Keratinocyte (primary cell): ENCODE results near the gene SEC14L5. TPM values are rescaled to one million over a fixed set of nuclear protein-coding genes. Genes with fewer than 3 reads are reported as not detected.

Experiments
- DNase-seq: peaks from one replicate; pipeline ENCODE4 v3.0.0-alpha.2; 2011; ENCODE audit warnings: low read depth, missing footprints, low spot score
- FAIRE-seq: peaks from 2 replicates; lab custom pipeline; 2011; peaks lifted over from hg19 to GRCh38; lab: Jason Lieb, UNC
- H2AFZ ChIP-seq: 2 replicates; pipeline ENCODE4 v1.6.0; 2012; ENCODE audit warnings: low read length, control low read depth, inconsistent platforms; ENCODE audit not compliant: control insufficient read depth
- H3K27ac ChIP-seq: 2 replicates; pipeline ENCODE4 v1.5.1; 2011; ENCODE audit warnings: low read length; ENCODE audit not compliant: control insufficient read depth, insufficient read depth
- H3K27me3 ChIP-seq: 3 replicates; pipeline ENCODE4 v1.6.0; 2011; ENCODE audit warnings: low read length; ENCODE audit not compliant: control insufficient read depth, insufficient read depth; ENCODE audit errors: extremely low read depth
- H3K36me3 ChIP-seq, 2 experiments: 2 replicates in 1 of 2; 3 replicates in 1 of 2; pipeline ENCODE4 v1.5.1; 2011; ENCODE audit warnings: low read length in 2 of 2, mild to moderate bottlenecking in 1 of 2; ENCODE audit not compliant: control insufficient read depth in 2 of 2, insufficient read depth in 2 of 2; ENCODE audit errors: extremely low read depth in 1 of 2
- H3K4me1 ChIP-seq: 3 replicates; pipeline ENCODE4 v1.5.1; 2011; ENCODE audit warnings: low read length; ENCODE audit not compliant: control insufficient read depth, insufficient read depth; ENCODE audit errors: extremely low read depth
- H3K4me2 ChIP-seq: 3 replicates; pipeline ENCODE4 v1.6.0; 2011; ENCODE audit warnings: low read depth, low read length; ENCODE audit not compliant: control insufficient read depth, insufficient read depth; ENCODE audit errors: extremely low read depth
- H3K4me3 ChIP-seq, 3 experiments: fragments of 200-600 bp in 1 of 3; sonication (generic) in 1 of 3; 2 replicates in 2 of 3; 3 replicates in 1 of 3; pipeline ENCODE4 v1.5.1; 2011 to 2016; ENCODE audit warnings: low read length in 3 of 3, mild to moderate bottlenecking in 3 of 3, control low read depth in 2 of 3, inconsistent platforms in 1 of 3, low read depth in 1 of 3, mixed read lengths in 1 of 3, mixed run types in 1 of 3, moderate library complexity in 1 of 3; ENCODE audit not compliant: control insufficient read depth in 2 of 3, insufficient read depth in 2 of 3; ENCODE audit errors: extremely low read depth in 1 of 3
- H3K79me2 ChIP-seq: 2 replicates; pipeline ENCODE4 v1.6.0; 2012; ENCODE audit warnings: low read length; ENCODE audit not compliant: control insufficient read depth, insufficient read depth
- H3K9ac ChIP-seq: 3 replicates; pipeline ENCODE4 v1.6.0; 2011; ENCODE audit warnings: low read length; ENCODE audit not compliant: control insufficient read depth, insufficient read depth; ENCODE audit errors: extremely low read depth
- H3K9me1 ChIP-seq: 3 replicates; pipeline ENCODE4 v1.6.0; 2011; ENCODE audit warnings: low read length; ENCODE audit not compliant: control insufficient read depth, insufficient read depth; ENCODE audit errors: extremely low read depth
- H3K9me3 ChIP-seq: 2 replicates; pipeline ENCODE4 v1.5.1; 2012; ENCODE audit warnings: low read depth, low read length; ENCODE audit not compliant: control insufficient read depth
- H4K20me1 ChIP-seq: 3 replicates; pipeline ENCODE4 v1.6.0; 2011; ENCODE audit warnings: low read length; ENCODE audit not compliant: control insufficient read depth, insufficient read depth; ENCODE audit errors: extremely low read depth
- CTCF ChIP-seq, 3 experiments: IDR thresholded peaks in 1 of 3; conservative IDR thresholded peaks in 1 of 3; optimal IDR thresholded peaks in 1 of 3; 2 replicates in 2 of 3; 3 replicates in 1 of 3; pipeline versions ENCODE3 to v1.5.1; 2011; ENCODE audit warnings: low read length in 3 of 3, mild to moderate bottlenecking in 3 of 3, moderate library complexity in 2 of 3, control low read depth in 1 of 3, inconsistent platforms in 1 of 3; ENCODE audit not compliant: insufficient read depth in 2 of 3; ENCODE audit errors: extremely low read depth in 1 of 3
- EZH2 ChIP-seq: IDR thresholded peaks from one replicate; pipeline ENCODE4 v1.6.1; 2012; ENCODE audit warnings: inconsistent platforms, mild to moderate bottlenecking, low read length, moderate library complexity
- dilution Hi-C: fragments of 300-500 bp; cut with MboI; formaldehyde crosslinking; loops from one replicate; pipeline ENCODE4 v1.7.0; 2020; ENCODE audit warnings: low sequenced_read_pairs; ENCODE audit not compliant: extremely low pct_ligation_motif_present
- polyA plus RNA-seq, 5 experiments: library from polyadenylated mRNA; depleted of rRNA in 3 of 5; stranded (reverse) in 3 of 5; stranded (forward) in 1 of 5; unstranded in 1 of 5; fragments of >200 nt; gene quantifications; 1 replicate in 1 of 5; 2 replicates in 3 of 5; 3 replicates in 1 of 5; pipeline versions ENCODE4 v1.2.1 to v1.2.3, GENCODE V29; 2011 to 2012; ENCODE audit warnings: missing spikeins in 2 of 5, low read depth in 1 of 5, low replicate concordance in 1 of 5

Gene SEC14L5
- polyA plus RNA-seq, 1 donor (not counting 4 experiments of a cell fraction or from before 2014, with no cell fraction given), result 0.08 TPM

- H3K79me2 ChIP-seq, result no peaks in the 10 kb centered on the region
- H3K4me2 ChIP-seq, result no peak overlapping the region
- no peak overlapping the region for H2AFZ ChIP-seq
- no peak for TF ChIP-seq CTCF (optimal IDR thresholded peaks at IDR 0.05 in 1 of 3, IDR thresholded peaks at IDR 0.05 in 1 of 3, conservative IDR thresholded peaks at IDR 0.05 in 1 of 3; ENCODE audit: extremely low read depth in 1 of 3, insufficient read depth in 2 of 3, low read length in 3 of 3)
- TF ChIP-seq EZH2, result no peak
- no peak overlapping the region for H3K27ac ChIP-seq
- H3K4me3 ChIP-seq, result no peak overlapping the region
- FAIRE-seq (no peak), DNase-seq (no peak)
- dilution Hi-C loops, result no loop called here
- H4K20me1 ChIP-seq, result no peaks in the 10 kb centered on the region
- H3K36me3 ChIP-seq, result no peaks in the 10 kb centered on the region
- H3K9me3 ChIP-seq, result no peaks in the 10 kb centered on the region
- no peaks in the 10 kb centered on the region for H3K4me1 ChIP-seq
- H3K27me3 ChIP-seq, result peaks cover 5% of the 10 kb centered on the region
- no peaks in the 10 kb centered on the region for H3K9me1 ChIP-seq
- H3K9ac ChIP-seq, result no peak overlapping the region
These were observed 59.0 kb downstream of the SEC14L5 start for GRCh38 chr16:5016967-5017677.

GRCh38 chr16:5017678-5017969, 59.5 kb downstream of the SEC14L5 start:
- Histone ChIP-seq H3K79me2 (no peaks in the 10 kb centered on the region), H2AFZ (no peak overlapping the region), H3K9me1 (no peaks in the 10 kb centered on the region), H3K9ac (no peak overlapping the region), H3K27ac (no peak overlapping the region), H3K9me3 (no peaks in the 10 kb centered on the region), H3K4me3 (no peak overlapping the region), H3K4me1 (no peaks in the 10 kb centered on the region), H4K20me1 (no peaks in the 10 kb centered on the region), H3K36me3 (no peaks in the 10 kb centered on the region), H3K27me3 (peaks cover 5% of the 10 kb centered on the region), H3K4me2 (no peak overlapping the region)
- TF ChIP-seq EZH2 (no peak), CTCF (optimal IDR thresholded peaks at IDR 0.05 in 1 of 3, IDR thresholded peaks at IDR 0.05 in 1 of 3, conservative IDR thresholded peaks at IDR 0.05 in 1 of 3; ENCODE audit: extremely low read depth in 1 of 3, insufficient read depth in 2 of 3, low read length in 3 of 3) (no peak)
- dilution Hi-C loops, result no loop called here
- FAIRE-seq (no peak), DNase-seq (no peak)
